Measurements from ENCODE around the gene KDM4B.

Gene KDM4B

GRCh38 chr19:5068233-5069072, 99.5 kb downstream of the KDM4B start:
- no peak for DNase-seq

- no peak for DNase-seq
Observed at GRCh38 chr19:5070331-5070730, 101.4 kb downstream of the KDM4B start.

DNA sequence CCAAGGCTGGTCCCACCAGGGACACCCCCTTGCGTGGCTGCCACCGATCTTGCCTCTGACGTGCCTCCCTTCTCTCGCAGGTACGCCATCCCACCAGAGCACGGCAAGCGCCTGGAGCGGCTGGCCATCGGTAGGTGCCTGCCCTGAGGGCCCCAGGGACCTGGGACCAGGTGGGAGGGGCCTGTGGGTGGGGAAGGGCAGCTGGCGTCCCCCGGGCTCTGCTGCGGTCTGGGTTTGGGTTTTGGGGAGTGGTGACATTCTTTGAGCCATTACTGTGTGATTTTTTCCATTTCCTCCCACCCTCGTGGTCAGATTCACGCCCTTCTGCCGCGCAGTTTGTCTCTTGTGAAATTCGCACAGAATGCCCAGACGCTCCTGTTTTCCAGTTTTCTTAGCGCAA, 102.0 kb downstream of the KDM4B start:
- DNase-seq: no peak

DNA sequence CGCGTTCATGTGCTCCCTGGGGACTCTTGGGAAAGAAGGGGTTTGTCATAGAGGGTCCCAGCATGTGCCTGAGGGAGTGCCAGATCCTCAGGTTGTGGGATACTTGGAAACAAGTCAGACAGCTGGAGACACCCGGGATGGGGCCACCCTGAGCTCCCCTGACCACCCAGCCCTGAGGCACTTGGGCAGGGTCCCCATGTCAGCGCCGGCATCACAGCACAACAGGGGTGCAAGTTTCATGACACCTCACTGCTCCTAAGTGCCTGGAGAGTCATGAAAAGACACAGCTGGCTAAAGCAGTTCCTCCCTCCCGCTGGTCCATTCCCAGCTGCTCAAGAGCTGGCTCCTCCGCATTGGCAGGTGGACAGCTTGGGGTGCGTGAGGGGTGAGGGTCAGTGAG, 102.7 kb downstream of the KDM4B start:
- no peak for DNase-seq

DNA sequence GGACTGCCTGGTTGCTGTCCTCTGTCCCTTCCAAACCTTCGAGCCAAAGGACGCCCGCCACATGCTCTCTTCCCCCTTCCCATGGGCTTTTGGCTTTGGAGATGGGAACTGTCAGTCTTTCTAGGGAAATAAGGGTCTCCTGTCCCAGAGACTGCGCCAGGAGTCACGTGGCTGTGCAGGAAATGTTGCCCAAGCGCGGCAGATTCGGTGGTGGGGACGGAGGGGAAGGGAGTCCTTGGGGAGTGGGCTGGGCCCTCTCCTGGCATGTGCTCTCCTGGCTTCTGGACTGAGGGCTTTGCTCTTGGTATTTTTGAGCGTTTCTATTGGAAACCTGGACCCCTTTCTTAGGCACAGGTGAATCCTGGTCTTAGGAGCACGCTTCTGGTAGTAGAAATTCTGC, 103.2 kb downstream of the KDM4B start:
- no peak for DNase-seq

DNA sequence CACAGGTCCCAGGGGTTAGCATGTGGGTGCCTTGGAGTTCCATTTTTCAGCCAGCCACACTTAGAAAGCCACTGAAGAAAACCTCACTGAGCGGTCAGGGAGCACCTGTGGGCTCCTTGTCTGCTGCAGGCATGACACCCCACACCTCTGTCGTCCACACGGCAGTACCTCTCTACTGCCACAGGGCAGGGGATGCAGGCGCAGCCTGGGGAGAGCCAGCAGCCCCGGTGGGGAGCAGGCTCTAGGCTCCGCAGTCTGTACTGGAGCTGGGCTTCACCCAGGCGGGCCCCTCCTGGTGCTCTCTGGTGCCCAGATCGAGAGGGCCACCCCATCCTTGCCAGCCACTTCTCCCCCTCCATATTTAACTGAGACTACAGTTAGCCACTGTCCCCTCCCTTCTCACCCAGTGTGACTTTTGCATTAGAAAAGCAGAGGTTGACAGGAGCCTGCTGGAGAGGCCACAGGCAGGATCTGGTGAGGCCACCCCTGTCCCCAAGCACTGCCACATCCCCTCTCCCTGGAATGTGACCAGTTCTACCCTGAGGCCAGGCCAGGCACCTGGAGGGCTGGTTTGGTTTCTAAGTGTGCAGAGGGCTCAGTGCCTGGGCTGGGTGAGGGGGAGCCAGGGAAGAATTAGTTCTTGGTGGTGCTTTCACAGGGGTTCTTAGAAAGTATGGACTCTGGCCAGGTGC, 104.4 kb downstream of the KDM4B start:
- no peak for DNase-seq

GRCh38 chr19:5074407-5074806, 105.5 kb downstream of the KDM4B start:
- DNase-seq: no peak

GRCh38 chr19:5074830-5075394, 106.0 kb downstream of the KDM4B start:
- DNase-seq: no peak

- DNase-seq: no peak
Observed at GRCh38 chr19:5075597-5075996, 106.7 kb downstream of the KDM4B start.

GRCh38 chr19:5076440-5077208, 107.7 kb downstream of the KDM4B start:
- DNase-seq: no peak

DNA sequence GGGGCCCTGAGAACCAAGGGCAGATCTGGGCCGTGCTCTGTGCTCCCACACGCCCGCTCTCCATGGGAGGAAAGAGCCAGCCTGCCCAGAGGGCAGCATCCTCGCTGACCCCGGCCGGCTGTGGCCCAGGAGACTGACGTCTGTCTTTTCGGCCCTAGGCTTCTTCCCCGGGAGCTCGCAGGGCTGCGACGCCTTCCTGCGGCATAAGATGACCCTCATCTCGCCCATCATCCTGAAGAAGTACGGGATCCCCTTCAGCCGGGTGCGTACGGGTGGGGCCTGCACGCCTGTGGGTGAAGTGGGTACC, 108.2 kb downstream of the KDM4B start:
- DNase-seq: no peak

- DNase-seq: peak in 4 of 56 donors; percentile 30 to 42 (median 33)
Observed at GRCh38 chr19:5078182-5078581, 109.3 kb downstream of the KDM4B start.

DNA sequence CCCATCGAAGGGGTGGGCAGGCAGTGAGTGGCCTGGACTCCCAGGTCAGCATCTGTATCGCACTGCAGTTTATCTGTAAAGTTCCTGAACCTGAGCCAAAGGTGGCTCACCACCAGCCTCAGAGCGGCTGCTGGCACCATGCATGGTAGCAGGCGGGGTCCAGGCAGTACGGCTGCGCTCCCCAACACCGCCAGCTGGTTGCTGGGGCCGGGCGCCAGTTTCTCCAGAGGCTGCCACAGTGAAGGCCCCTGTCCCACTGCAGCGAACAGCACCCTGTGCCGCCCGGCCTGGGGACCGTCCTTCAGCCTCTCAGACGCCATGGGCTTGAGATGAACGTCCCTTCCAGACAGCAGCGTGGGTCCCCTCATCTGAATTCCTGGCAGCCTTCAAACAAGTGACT, 109.8 kb downstream of the KDM4B start:
- peak in 37 of 56 donors; percentile 9 to 76 (median 35) for DNase-seq

DNA sequence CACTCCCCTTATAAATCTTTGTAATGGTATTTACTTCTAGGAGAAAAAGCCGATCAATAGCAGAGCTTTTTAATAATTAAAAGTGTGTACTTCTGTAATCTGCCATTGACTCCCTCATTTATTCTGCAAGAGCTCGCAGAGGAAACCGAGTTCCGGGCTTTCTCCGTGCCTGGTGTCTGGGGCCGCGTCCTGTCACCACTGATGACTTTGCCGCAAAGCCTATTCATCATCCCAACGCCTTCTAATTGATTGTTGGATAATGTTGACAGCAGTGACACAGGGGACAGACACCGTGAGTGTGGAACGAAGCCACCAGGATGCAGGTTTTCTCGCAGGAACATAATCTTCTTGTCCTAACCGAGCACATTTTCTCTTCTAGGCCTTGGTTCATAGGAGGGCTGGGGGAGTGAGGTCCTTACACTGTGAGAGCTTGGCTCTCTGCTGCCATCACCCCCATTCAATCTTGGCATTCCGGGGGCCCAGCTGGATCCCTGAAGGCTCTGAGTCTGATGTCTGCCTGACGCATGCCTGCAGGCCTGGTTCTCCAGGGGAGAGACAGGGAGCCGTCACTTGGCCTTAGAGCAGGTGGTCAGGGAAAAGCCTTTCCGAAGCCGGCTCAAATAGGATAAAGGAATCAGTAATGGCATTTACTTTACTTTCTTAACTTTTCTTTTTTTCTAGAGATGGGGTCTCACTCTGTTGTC, 110.3 kb downstream of the KDM4B start:
- DNase-seq: no peak

GRCh38 chr19:5080030-5080654, 111.2 kb downstream of the KDM4B start:
- peak in 17 of 56 donors; percentile 13 to 64 (median 39) for DNase-seq

- DNase-seq: no peak
Observed at GRCh38 chr19:5080809-5081208, 111.9 kb downstream of the KDM4B start.

DNA sequence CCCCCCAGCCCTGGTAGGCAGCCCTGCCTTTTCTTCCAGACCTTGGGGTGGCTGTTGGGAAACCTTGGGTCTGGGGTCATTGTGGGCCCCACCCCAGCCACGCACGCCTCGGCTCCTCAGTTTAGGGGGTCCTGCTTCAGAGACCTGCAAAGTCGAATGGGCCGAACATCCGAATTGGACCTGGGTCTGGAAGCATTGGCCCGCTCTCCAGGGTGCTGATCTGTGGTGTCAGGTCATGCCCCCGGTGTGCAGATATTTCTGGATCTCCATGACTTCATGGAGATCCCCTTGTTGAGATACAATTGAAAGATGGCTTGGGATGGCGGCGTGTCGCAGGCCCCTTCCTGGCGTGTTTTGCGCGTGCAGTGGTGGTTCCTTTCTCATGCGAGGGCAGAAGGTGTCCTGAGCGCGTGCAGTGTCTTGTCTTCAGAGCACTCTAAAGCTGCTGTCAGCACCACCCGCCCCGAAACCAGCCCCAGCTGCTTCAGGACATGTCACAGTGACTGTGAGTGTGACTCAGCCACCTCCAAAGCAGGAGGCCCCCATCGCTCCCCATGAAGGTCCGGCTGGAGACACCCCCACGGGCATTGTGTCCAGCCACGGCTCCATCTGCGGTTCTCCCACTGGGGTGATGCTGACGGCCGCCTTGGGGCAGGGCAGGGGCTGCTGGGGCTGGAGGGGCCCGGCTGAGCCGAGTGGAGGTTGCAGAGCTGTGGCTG, 112.7 kb downstream of the KDM4B start:
- no peak for DNase-seq

DNA sequence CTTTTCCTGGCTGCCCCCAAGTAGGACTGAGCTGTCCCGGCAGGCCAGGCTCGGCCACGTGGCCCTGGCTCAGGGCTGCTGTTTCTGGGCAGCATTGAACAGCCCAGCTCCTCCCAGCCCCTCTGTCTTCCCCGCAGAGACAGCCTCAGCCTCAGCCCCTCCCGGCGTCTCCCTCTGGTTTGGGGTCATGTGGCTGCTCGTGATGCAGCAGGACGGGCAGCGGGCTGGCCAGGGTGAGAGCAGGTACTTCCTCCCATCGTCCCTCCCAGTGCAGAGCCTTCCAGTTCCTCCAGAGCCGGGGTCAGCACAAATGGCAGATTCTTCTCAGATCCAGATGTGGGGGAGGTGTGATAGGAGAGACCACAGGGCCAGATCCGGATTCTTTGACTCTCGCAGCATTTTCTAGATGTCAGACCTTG, 114.6 kb downstream of the KDM4B start:
- DNase-seq: peak in 3 of 56 donors; percentile 3 to 28 (median 13)

- no peak for DNase-seq
Observed at GRCh38 chr19:5085566-5085965, 116.7 kb downstream of the KDM4B start.

DNA sequence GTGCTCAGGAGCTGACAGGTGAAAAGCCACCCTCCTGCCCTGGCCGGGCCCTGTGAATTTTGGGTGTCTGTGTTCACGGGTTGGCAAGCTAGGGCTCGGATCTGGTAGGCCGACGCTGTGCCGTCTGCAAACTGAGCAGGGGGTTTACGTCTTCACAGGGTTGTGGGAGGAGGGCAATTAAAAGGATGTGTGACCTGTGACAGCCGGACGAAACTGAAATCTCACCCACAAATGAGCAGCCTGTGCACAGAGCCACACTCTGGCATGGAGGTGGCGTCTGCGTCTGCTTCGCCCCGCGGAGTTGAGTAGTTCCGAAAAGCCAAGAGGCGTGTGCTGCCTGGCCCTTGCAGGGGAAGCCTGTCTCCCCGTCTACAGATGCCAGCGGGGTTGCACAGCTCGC, 117.3 kb downstream of the KDM4B start:
- DNase-seq: no peak

Measured in amygdala (tissue), 56 donors.